ENCODE results near the gene TXNDC11. TPM values are rescaled to one million over a fixed set of nuclear protein-coding genes. Genes with fewer than 3 reads are reported as not detected.

TXNDC11 gene
- total and polyA plus RNA-seq, 9 of the 15 experiments (the other 6 are each of a cell fraction or from before 2014, with no cell fraction given) = 0.66 to 32.6 (median 26.2) TPM

DNA sequence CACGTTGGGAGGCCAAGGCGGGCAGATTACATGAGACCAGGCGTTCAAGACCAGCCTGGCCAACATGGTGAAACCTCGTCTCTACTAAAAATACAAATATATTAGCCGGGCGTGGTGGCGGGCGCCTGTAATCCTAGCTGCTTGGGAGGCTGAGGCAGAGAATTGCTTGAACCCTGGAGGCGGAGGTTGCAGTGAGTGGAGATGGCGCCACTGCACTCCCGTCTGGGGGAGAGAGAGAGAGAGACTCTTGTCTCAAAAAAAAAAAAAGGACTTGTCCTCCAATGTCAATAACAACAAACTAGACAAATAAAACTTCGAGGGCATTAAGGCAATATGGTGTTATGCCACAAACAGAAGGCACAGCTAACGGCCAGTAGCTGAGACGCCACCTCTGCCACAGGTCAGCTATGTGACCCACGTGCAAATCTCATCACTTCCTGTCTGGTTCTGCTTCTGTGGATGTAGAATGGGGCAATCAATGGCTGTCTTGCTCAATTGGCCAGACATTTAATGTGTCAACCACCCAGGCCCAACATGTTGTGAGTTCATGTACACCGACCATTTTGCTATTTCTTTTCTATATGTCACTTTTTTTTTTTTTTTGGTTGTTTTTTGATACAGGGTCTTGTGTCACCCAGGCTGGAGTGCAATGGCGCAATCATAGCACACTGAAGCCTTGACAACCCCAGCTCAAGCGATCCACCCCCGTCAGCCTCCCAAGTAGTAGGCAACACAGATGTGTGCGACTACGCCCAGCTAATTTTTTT lies 834 bp upstream of the TXNDC11 start (continued):
- 0 out of 2 replicates have a peak, but pooled peaks have one; percentile 37 for TF ChIP-seq ZBTB40 (IDR thresholded peaks at IDR 0.05)
- no peak for TF ChIP-seq ZBTB40 (CRISPR knock-in tag; IDR thresholded peaks at IDR 0.05)
- TF ChIP-seq IRF9 (tag; IDR thresholded peaks at IDR 0.05) = peak; percentile 47; the same call in 1 of the 2 replicates
- TF ChIP-seq, protein P1, sequence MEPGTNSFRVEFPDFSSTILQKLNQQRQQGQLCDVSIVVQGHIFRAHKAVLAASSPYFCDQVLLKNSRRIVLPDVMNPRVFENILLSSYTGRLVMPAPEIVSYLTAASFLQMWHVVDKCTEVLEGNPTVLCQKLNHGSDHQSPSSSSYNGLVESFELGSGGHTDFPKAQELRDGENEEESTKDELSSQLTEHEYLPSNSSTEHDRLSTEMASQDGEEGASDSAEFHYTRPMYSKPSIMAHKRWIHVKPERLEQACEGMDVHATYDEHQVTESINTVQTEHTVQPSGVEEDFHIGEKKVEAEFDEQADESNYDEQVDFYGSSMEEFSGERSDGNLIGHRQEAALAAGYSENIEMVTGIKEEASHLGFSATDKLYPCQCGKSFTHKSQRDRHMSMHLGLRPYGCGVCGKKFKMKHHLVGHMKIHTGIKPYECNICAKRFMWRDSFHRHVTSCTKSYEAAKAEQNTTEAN (CRISPR knock-in tag; IDR thresholded peaks at IDR 0.05) = 0 out of 2 replicates have a peak, but pooled peaks have one; percentile 31
- TF ChIP-seq SIN3A (IDR thresholded peaks at IDR 0.05; ENCODE audit: borderline replicate concordance in 2 of 2, control insufficient read depth in 1 of 2, low read depth in 2 of 2, low read length in 2 of 2) = peak in 1 of 2 experiments; percentile 7; a peak in 1 of 4 replicates
- TF ChIP-seq KDM1A (IDR thresholded peaks at IDR 0.05) = peak; percentile 75 to 78
- no peak for TF ChIP-seq NUFIP1 (IDR thresholded peaks at IDR 0.05; ENCODE audit: partially characterized antibody)
- TF ChIP-seq, protein P2, sequence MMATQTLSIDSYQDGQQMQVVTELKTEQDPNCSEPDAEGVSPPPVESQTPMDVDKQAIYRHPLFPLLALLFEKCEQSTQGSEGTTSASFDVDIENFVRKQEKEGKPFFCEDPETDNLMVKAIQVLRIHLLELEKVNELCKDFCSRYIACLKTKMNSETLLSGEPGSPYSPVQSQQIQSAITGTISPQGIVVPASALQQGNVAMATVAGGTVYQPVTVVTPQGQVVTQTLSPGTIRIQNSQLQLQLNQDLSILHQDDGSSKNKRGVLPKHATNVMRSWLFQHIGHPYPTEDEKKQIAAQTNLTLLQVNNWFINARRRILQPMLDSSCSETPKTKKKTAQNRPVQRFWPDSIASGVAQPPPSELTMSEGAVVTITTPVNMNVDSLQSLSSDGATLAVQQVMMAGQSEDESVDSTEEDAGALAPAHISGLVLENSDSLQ (IDR thresholded peaks at IDR 0.05) = 0 out of 2 replicates have a peak, but pooled peaks have one; percentile 29
- TF ChIP-seq MAX (CRISPR knock-in tag; IDR thresholded peaks at IDR 0.05) = no peak
- TF ChIP-seq ARID1B (IDR thresholded peaks at IDR 0.05) = peak; percentile 12; the same call in 1 of the 2 replicates
- TF ChIP-seq TARDBP (IDR thresholded peaks at IDR 0.05) = no peak
